ENCODE results near the gene SMYD3.

DNA sequence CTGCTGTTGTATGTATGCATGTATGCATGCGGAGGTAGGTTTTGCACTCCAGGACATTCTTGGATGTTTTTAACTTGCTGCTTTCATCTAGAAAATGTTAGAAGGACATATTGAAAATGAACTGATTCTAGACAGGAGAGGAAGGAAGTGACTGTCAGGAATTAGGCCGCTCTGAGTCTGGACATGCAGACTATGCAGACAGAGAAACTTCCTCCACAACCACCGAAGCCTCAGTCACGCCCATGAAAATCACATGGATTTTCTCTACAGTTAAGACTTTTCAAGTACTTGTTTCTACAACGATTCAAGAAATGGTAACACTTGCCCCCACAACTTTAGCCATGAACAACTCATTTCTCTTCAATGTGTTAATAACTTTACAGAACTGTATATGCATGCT, 211.1 kb downstream of the SMYD3 start:
- TF ChIP-seq POLR2AphosphoS5 (IDR thresholded peaks at IDR 0.05; ENCODE audit: low read length) (no peak), POLR2A (IDR thresholded peaks at IDR 0.05; ENCODE audit: low read depth, low read length) (no peak), HDAC2 (IDR thresholded peaks at IDR 0.05) (no peak), BHLHE40 (IDR thresholded peaks at IDR 0.05; ENCODE audit: borderline replicate concordance in 1 of 2, low read depth in 2 of 2, low read length in 1 of 2) (no peak), TAF1 (IDR thresholded peaks at IDR 0.05; ENCODE audit: borderline replicate concordance, low read depth, low read length) (no peak), IRF3 (IDR thresholded peaks at IDR 0.05) (no peak), BMI1 (IDR thresholded peaks at IDR 0.05; ENCODE audit: borderline replicate concordance) (no peak), EZH2 (IDR thresholded peaks at IDR 0.05; ENCODE audit: borderline replicate concordance, control insufficient read depth, low read depth, low read length) (no peak), REST (IDR thresholded peaks at IDR 0.05; ENCODE audit: low read depth, low read length) (no peak), ZNF274 (IDR thresholded peaks at IDR 0.05; ENCODE audit: insufficient read depth, insufficient read length) (no peak), RCOR1 (conservative IDR thresholded peaks at IDR 0.05; ENCODE audit: low read depth, low read length) (no peak)
- TF ChIP-seq, protein P1, sequence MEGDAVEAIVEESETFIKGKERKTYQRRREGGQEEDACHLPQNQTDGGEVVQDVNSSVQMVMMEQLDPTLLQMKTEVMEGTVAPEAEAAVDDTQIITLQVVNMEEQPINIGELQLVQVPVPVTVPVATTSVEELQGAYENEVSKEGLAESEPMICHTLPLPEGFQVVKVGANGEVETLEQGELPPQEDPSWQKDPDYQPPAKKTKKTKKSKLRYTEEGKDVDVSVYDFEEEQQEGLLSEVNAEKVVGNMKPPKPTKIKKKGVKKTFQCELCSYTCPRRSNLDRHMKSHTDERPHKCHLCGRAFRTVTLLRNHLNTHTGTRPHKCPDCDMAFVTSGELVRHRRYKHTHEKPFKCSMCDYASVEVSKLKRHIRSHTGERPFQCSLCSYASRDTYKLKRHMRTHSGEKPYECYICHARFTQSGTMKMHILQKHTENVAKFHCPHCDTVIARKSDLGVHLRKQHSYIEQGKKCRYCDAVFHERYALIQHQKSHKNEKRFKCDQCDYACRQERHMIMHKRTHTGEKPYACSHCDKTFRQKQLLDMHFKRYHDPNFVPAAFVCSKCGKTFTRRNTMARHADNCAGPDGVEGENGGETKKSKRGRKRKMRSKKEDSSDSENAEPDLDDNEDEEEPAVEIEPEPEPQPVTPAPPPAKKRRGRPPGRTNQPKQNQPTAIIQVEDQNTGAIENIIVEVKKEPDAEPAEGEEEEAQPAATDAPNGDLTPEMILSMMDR (IDR thresholded peaks at IDR 0.05 in 2 of 3, conservative IDR thresholded peaks at IDR 0.05 in 1 of 3; ENCODE audit: control insufficient read depth in 2 of 3, extremely low read depth in 1 of 3, insufficient read depth in 1 of 3, low read depth in 3 of 3, low read length in 3 of 3): no peak
